ENCODE measurements around the gene DCAF7.

- TF ChIP-seq POLR2AphosphoS5 (IDR thresholded peaks at IDR 0.05) (no peak), CTCF (IDR thresholded peaks at IDR 0.05) (no peak), POLR2A (IDR thresholded peaks at IDR 0.05) (no peak)
These were observed 35.3 kb upstream of the DCAF7 start for GRCh38 chr17:63514974-63515373.

Data from breast epithelium (tissue), 3 donors.